Skeletal muscle tissue (tissue), 4 donors: Measurements from ENCODE around the gene SLCO3A1. TPM values are rescaled to one million over a fixed set of nuclear protein-coding genes. Genes with fewer than 3 reads are reported as not detected.

Source experiments
- H3K27ac ChIP-seq: one replicate; pipeline ENCODE4 v1.7.0; 2013; ENCODE audit warnings: mild to moderate bottlenecking, low read depth, low read length, inconsistent platforms
- H3K27me3 ChIP-seq, 3 donors: one replicate each; pipeline ENCODE4 v1.7.0; 2013; ENCODE audit warnings: low read length in 3 of 3; ENCODE audit not compliant: control insufficient read depth in 3 of 3, insufficient read depth in 3 of 3
- H3K36me3 ChIP-seq, 3 donors: one replicate each; pipeline ENCODE4 v1.7.0; 2013; ENCODE audit warnings: low read length in 3 of 3; ENCODE audit not compliant: control insufficient read depth in 3 of 3, insufficient read depth in 3 of 3
- H3K4me1 ChIP-seq, 3 donors: one replicate each; pipeline ENCODE4 v1.7.0; 2013; ENCODE audit warnings: low read length in 3 of 3, mild to moderate bottlenecking in 3 of 3; ENCODE audit not compliant: control insufficient read depth in 3 of 3, insufficient read depth in 3 of 3
- H3K4me3 ChIP-seq, 3 donors: one replicate each; pipeline ENCODE4 v1.7.0; 2013; ENCODE audit warnings: low read length in 3 of 3
- H3K9ac ChIP-seq, 3 donors: one replicate each; pipeline ENCODE4 v1.7.0; 2013; ENCODE audit warnings: low read length in 3 of 3, mild to moderate bottlenecking in 3 of 3, moderate library complexity in 2 of 3, low read depth in 1 of 3
- H3K9me3 ChIP-seq, 3 donors: one replicate each; pipeline ENCODE4 v1.7.0; 2013; ENCODE audit warnings: low read length in 3 of 3; ENCODE audit not compliant: control insufficient read depth in 3 of 3
- total RNA-seq: library from RNA; depleted of rRNA; stranded (reverse); fragments of >200 nt; gene quantifications from one replicate; pipeline ENCODE4 v1.2.3, GENCODE V29; 2014
- donor health status: Osteomylitis.

The SLCO3A1 gene
- total RNA-seq, 1 donor from 2014 or later, result 4.7 TPM

GRCh38 chr15:92158426-92158825, 304.9 kb downstream of the SLCO3A1 start:
- Histone ChIP-seq H3K36me3 (peaks cover 0 to 6% (median 2%) of the 10 kb centered on the region in 3 donors), H3K4me1 (no peaks in the 10 kb centered on the region), H3K4me3 (no peak overlapping the region), H3K9me3 (no peaks in the 10 kb centered on the region), H3K27me3 (no peaks in the 10 kb centered on the region), H3K27ac (no peak overlapping the region), H3K9ac (no peak overlapping the region)

GRCh38 chr15:92159481-92159880, 306.0 kb downstream of the SLCO3A1 start:
- H3K9ac ChIP-seq, result no peak overlapping the region
- H3K27ac ChIP-seq, result no peak overlapping the region
- no peaks in the 10 kb centered on the region for H3K4me1 ChIP-seq
- no peak overlapping the region for H3K4me3 ChIP-seq
- H3K27me3 ChIP-seq, result no peaks in the 10 kb centered on the region
- H3K9me3 ChIP-seq, result no peaks in the 10 kb centered on the region
- peaks cover 0 to 6% (median 2%) of the 10 kb centered on the region in 3 donors for H3K36me3 ChIP-seq

- Histone ChIP-seq H3K27me3 (no peaks in the 10 kb centered on the region), H3K9ac (no peak overlapping the region), H3K4me1 (no peaks in the 10 kb centered on the region), H3K27ac (no peak overlapping the region), H3K36me3 (peaks cover 0 to 12% (median 2%) of the 10 kb centered on the region in 3 donors), H3K9me3 (no peaks in the 10 kb centered on the region), H3K4me3 (no peak overlapping the region)
These were observed 306.7 kb downstream of the SLCO3A1 start for GRCh38 chr15:92159906-92160841.

- H3K27me3 ChIP-seq, result no peaks in the 10 kb centered on the region
- H3K27ac ChIP-seq, result no peak overlapping the region
- H3K4me3 ChIP-seq, result no peak overlapping the region
- no peak overlapping the region for H3K9ac ChIP-seq
- no peaks in the 10 kb centered on the region for H3K9me3 ChIP-seq
- no peaks in the 10 kb centered on the region for H3K4me1 ChIP-seq
- peaks cover 0 to 13% (median 2%) of the 10 kb centered on the region in 3 donors for H3K36me3 ChIP-seq
These were observed 307.6 kb downstream of the SLCO3A1 start for GRCh38 chr15:92161039-92161670.

- Histone ChIP-seq H3K4me3 (no peak overlapping the region), H3K9ac (no peak overlapping the region), H3K27me3 (no peaks in the 10 kb centered on the region), H3K27ac (no peak overlapping the region), H3K4me1 (no peaks in the 10 kb centered on the region), H3K9me3 (no peaks in the 10 kb centered on the region), H3K36me3 (peaks cover 0 to 13% (median 2%) of the 10 kb centered on the region in 3 donors)
These were observed 309.1 kb downstream of the SLCO3A1 start for GRCh38 chr15:92162657-92163056.

GRCh38 chr15:92163641-92164040, 310.1 kb downstream of the SLCO3A1 start:
- peaks cover 0 to 13% (median 2%) of the 10 kb centered on the region in 3 donors for H3K36me3 ChIP-seq
- no peak overlapping the region for H3K4me3 ChIP-seq
- H3K4me1 ChIP-seq, result no peaks in the 10 kb centered on the region
- no peak overlapping the region for H3K27ac ChIP-seq
- H3K9me3 ChIP-seq, result no peaks in the 10 kb centered on the region
- H3K27me3 ChIP-seq, result no peaks in the 10 kb centered on the region
- no peak overlapping the region for H3K9ac ChIP-seq

GRCh38 chr15:92164327-92165000, 311.0 kb downstream of the SLCO3A1 start:
- Histone ChIP-seq H3K27me3 (no peaks in the 10 kb centered on the region), H3K4me1 (no peaks in the 10 kb centered on the region), H3K9me3 (no peaks in the 10 kb centered on the region), H3K27ac (no peak overlapping the region), H3K4me3 (no peak overlapping the region), H3K9ac (no peak overlapping the region), H3K36me3 (peaks cover 0 to 13% (median 2%) of the 10 kb centered on the region in 3 donors)

GRCh38 chr15:92165001-92165346, 311.5 kb downstream of the SLCO3A1 start:
- Histone ChIP-seq H3K9ac (no peak overlapping the region), H3K27me3 (no peaks in the 10 kb centered on the region), H3K36me3 (peaks cover 0 to 13% (median 2%) of the 10 kb centered on the region in 3 donors)

GRCh38 chr15:92166029-92166428, 312.5 kb downstream of the SLCO3A1 start:
- no peaks in the 10 kb centered on the region for H3K9me3 ChIP-seq
- H3K27me3 ChIP-seq, result no peaks in the 10 kb centered on the region
- H3K4me3 ChIP-seq, result no peak overlapping the region
- no peak overlapping the region for H3K9ac ChIP-seq
- H3K27ac ChIP-seq, result no peak overlapping the region
- H3K4me1 ChIP-seq, result no peaks in the 10 kb centered on the region
- H3K36me3 ChIP-seq, result peaks cover 0 to 13% (median 2%) of the 10 kb centered on the region in 3 donors

More at GRCh38 chr15:92165001-92165346, 311.5 kb downstream of the SLCO3A1 start:
- H3K27ac ChIP-seq, result no peak overlapping the region
- H3K9me3 ChIP-seq, result no peaks in the 10 kb centered on the region
- H3K4me1 ChIP-seq, result no peaks in the 10 kb centered on the region
- no peak overlapping the region for H3K4me3 ChIP-seq
